SU-DHL-6 (cell line): ENCODE results near the gene RAPGEF5.

Experiments
- H2AFZ ChIP-seq: fragments of 200-600 bp; sonication (generic); 2 replicates; pipeline ENCODE4 v1.6.1; 2014; ENCODE audit warnings: low read depth, mild to moderate bottlenecking, moderate library complexity, mixed read lengths, antibody characterized with exemption, low read length; ENCODE audit not compliant: severe bottlenecking
- H3F3A ChIP-seq: fragments of 200-600 bp; shearing (Covaris generic); 2 replicates; pipeline ENCODE4 v1.6.0; 2016; ENCODE audit warnings: antibody characterized with exemption, mild to moderate bottlenecking; ENCODE audit not compliant: insufficient read depth
- H3K27ac ChIP-seq: fragments of 200-600 bp; sonication (generic); 2 replicates; pipeline ENCODE4 v1.5.1; 2016; ENCODE audit warnings: low read depth, mild to moderate bottlenecking, low read length, moderate library complexity, mixed read lengths
- H3K27me3 ChIP-seq: fragments of 200-600 bp; sonication (generic), shearing (Covaris generic); 2 replicates; pipeline ENCODE4 v1.6.0; 2014; ENCODE audit warnings: mild to moderate bottlenecking, low read length
- H3K36me3 ChIP-seq: fragments of 200-600 bp; sonication (generic); 2 replicates; pipeline ENCODE4 v1.6.1; 2014; ENCODE audit warnings: mild to moderate bottlenecking, low read length, mixed read lengths
- H3K4me2 ChIP-seq: fragments of 300-600, 200-600 bp; shearing (Covaris generic), sonication (generic); 2 replicates; pipeline ENCODE4 v1.6.0; 2014; ENCODE audit warnings: low read length, low read depth, mild to moderate bottlenecking; ENCODE audit not compliant: poor library complexity, severe bottlenecking
- H3K4me3 ChIP-seq: fragments of 200-600 bp; sonication (generic); 2 replicates; pipeline ENCODE4 v1.5.1; 2014; ENCODE audit warnings: antibody characterized with exemption, low read length, mild to moderate bottlenecking, mixed read lengths; ENCODE audit not compliant: insufficient read depth, poor library complexity, severe bottlenecking
- H3K79me2 ChIP-seq: fragments of 200-600 bp; sonication (generic); 2 replicates; pipeline ENCODE4 v1.6.1; 2014; ENCODE audit warnings: mild to moderate bottlenecking, low read length, moderate library complexity; ENCODE audit not compliant: insufficient read depth
- H3K9ac ChIP-seq: fragments of 200-600 bp; sonication (generic); 2 replicates; pipeline ENCODE4 v1.7.0; 2014; ENCODE audit warnings: mild to moderate bottlenecking, low read length
- H3K9me2 ChIP-seq: fragments of 200-600 bp; sonication (generic); replicated peaks from 2 replicates; pipeline ENCODE4 v1.6.1; 2014; ENCODE audit warnings: low read length; ENCODE audit not compliant: insufficient read depth
- H3K9me3 ChIP-seq: fragments of 200-600 bp; sonication (generic); 2 replicates; pipeline ENCODE4 v1.6.1; 2014; ENCODE audit warnings: low read length, mixed read lengths; ENCODE audit not compliant: insufficient read depth
- H4K20me1 ChIP-seq: fragments of 200-600 bp; sonication (generic); 2 replicates; pipeline ENCODE4 v1.6.1; 2014; ENCODE audit warnings: low read depth, mild to moderate bottlenecking, antibody characterized with exemption, low read length, moderate library complexity, mixed read lengths
- CTCF ChIP-seq: fragments of 200-600 bp; sonication (generic); IDR thresholded peaks from one replicate; pipeline ENCODE4 v1.5.1; 2017; ENCODE audit warnings: antibody characterized with exemption, mild to moderate bottlenecking, low read length, moderate library complexity; ENCODE audit not compliant: insufficient read depth, poor library complexity, severe bottlenecking
- EZH2phosphoT487 ChIP-seq: fragments of 200-600 bp; sonication (generic), shearing (Covaris generic); conservative IDR thresholded peaks from 2 replicates; pipeline ENCODE4 v1.6.1; 2018; ENCODE audit warnings: mild to moderate bottlenecking, antibody characterized with exemption, low read length, moderate library complexity, mixed read lengths

The RAPGEF5 gene

GRCh38 chr7:22090512-22090911, 266.4 kb downstream of the RAPGEF5 start:
- TF ChIP-seq EZH2phosphoT487: no peak
- no peak for TF ChIP-seq CTCF
- no peak overlapping the region for H3K4me2 ChIP-seq

GRCh38 chr7:22090107-22090506, 266.8 kb downstream of the RAPGEF5 start:
- Histone ChIP-seq H3K9me2 (no peaks in the 10 kb centered on the region), H3K79me2 (no peaks in the 10 kb centered on the region), H3K27me3 (no peaks in the 10 kb centered on the region), H3K36me3 (no peaks in the 10 kb centered on the region), H4K20me1 (no peaks in the 10 kb centered on the region), H3K9me3 (no peaks in the 10 kb centered on the region), H3K4me3 (no peak overlapping the region), H3K4me2 (no peak overlapping the region), H3K27ac (no peak overlapping the region), H3F3A (no peaks in the 10 kb centered on the region), H3K9ac (no peak overlapping the region), H2AFZ (no peak overlapping the region)
- TF ChIP-seq EZH2phosphoT487 (no peak), CTCF (no peak)

More at GRCh38 chr7:22090512-22090911, 266.4 kb downstream of the RAPGEF5 start:
- H3K27me3 ChIP-seq: no peaks in the 10 kb centered on the region
- no peaks in the 10 kb centered on the region for H3F3A ChIP-seq
- H3K9me2 ChIP-seq: no peaks in the 10 kb centered on the region
- H3K4me3 ChIP-seq: no peak overlapping the region
- H3K9me3 ChIP-seq: no peaks in the 10 kb centered on the region
- no peaks in the 10 kb centered on the region for H3K79me2 ChIP-seq
- no peaks in the 10 kb centered on the region for H4K20me1 ChIP-seq
- no peak overlapping the region for H3K9ac ChIP-seq
- H3K36me3 ChIP-seq: no peaks in the 10 kb centered on the region
- no peak overlapping the region for H3K27ac ChIP-seq
- no peak overlapping the region for H2AFZ ChIP-seq

- no peak overlapping the region for H3K9ac ChIP-seq
- H3K4me3 ChIP-seq: no peak overlapping the region
Observed at GRCh38 chr7:22088827-22089226, 268.1 kb downstream of the RAPGEF5 start.

More at GRCh38 chr7:22088827-22089226, 268.1 kb downstream of the RAPGEF5 start:
- Histone ChIP-seq H3K79me2 (no peaks in the 10 kb centered on the region), H2AFZ (no peak overlapping the region), H3F3A (no peaks in the 10 kb centered on the region), H3K27ac (no peak overlapping the region), H3K9me2 (no peaks in the 10 kb centered on the region), H3K36me3 (no peaks in the 10 kb centered on the region), H3K4me2 (no peak overlapping the region), H3K27me3 (no peaks in the 10 kb centered on the region), H4K20me1 (no peaks in the 10 kb centered on the region), H3K9me3 (no peaks in the 10 kb centered on the region)
- TF ChIP-seq EZH2phosphoT487: no peak
- TF ChIP-seq CTCF: no peak
